ENCODE measurements around the gene CYP1B1. TPM values are rescaled to one million over a fixed set of nuclear protein-coding genes. Genes with fewer than 3 reads are reported as not detected.
A peak's percentile ranks its signal among the peaks of the same experiment; 100 is the strongest.

The CYP1B1 gene
- total RNA-seq, 1 donor from 2014 or later: 17.7 TPM

DNA sequence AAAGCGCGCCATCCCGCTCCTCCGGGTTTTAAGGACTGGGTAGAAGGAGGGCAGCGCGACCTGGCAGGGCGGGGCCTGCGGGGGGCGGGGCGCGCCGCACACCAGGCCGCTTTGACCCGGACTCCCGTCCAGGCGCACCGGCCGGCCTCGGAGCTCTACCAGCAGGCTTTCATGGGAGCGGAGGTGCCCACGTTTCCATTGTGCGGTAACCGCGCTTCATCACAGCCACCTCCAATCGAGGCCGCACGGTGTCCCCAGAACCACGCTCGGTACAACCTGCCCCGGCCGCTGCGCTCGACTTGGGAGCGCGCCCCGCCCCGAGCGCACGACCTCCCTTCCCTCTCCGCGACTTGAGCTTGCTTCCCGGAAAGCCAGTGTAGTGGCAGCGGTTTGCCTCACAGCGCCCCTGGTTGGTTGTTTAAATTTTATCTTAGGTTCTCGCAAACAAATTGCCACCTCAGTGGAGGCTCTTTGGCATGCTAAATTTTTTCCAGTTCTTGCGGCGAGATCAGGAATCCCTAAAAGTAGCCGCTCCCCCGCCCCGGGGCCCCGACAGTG, 280 bp upstream of the CYP1B1 start:
- Histone ChIP-seq H3K4me1 (peaks cover 69% of the 10 kb centered on the region), H3K36me3 (no peaks in the 10 kb centered on the region), H3K4me3 (peak overlapping the region; percentile 72), H3K27me3 (ENCODE audit: low read depth) (peaks cover 79% of the 10 kb centered on the region), H3K9me3 (replicated peaks) (no peaks in the 10 kb centered on the region), H3K27ac (replicated peaks) (peak overlapping the region; percentile 95)
- intact Hi-C loops (cut with micrococcal nuclease): no loop called here
- DNase-seq: peak; percentile 76
- TF ChIP-seq, protein P1, sequence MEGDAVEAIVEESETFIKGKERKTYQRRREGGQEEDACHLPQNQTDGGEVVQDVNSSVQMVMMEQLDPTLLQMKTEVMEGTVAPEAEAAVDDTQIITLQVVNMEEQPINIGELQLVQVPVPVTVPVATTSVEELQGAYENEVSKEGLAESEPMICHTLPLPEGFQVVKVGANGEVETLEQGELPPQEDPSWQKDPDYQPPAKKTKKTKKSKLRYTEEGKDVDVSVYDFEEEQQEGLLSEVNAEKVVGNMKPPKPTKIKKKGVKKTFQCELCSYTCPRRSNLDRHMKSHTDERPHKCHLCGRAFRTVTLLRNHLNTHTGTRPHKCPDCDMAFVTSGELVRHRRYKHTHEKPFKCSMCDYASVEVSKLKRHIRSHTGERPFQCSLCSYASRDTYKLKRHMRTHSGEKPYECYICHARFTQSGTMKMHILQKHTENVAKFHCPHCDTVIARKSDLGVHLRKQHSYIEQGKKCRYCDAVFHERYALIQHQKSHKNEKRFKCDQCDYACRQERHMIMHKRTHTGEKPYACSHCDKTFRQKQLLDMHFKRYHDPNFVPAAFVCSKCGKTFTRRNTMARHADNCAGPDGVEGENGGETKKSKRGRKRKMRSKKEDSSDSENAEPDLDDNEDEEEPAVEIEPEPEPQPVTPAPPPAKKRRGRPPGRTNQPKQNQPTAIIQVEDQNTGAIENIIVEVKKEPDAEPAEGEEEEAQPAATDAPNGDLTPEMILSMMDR (IDR thresholded peaks at IDR 0.05; ENCODE audit: borderline replicate concordance): no peak

DNA sequence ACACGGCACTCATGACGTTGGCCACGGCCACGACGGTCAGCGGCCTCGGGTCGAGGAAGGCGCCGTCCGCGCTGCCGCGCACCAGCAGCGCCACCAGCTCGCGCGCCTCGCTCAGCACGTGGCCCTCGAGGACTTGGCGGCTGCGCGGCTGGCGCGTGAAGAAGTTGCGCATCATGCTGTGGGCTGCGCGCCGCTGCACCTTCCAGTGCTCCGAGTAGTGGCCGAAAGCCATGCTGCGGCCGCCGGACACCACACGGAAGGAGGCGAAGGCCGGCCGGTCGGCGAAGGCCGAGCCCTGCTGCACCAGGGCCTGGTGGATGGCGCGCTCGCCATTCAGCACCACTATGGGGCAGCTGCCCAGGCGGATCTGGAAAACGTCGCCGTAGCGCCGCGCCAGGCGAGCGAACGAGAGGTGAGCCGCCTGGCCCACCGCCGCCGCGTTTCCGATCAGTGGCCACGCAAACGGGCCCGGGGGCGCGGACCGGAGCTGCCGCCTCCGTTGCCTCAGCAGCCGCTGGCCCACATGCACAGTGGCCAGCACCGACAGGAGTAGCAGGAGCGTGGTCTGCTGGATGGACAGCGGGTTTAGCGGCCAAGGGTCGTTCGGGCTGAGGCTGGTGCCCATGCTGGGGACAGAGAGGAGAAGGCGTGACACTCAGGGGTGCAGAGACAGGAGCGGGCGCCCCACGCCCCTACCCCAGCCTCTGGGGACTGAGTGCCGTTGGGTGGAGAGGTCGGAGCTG, 1.0 kb downstream of the CYP1B1 start:
- TF ChIP-seq, protein P1 (IDR thresholded peaks at IDR 0.05; ENCODE audit: borderline replicate concordance): no peak
- Histone ChIP-seq H3K36me3 (peaks cover 9% of the 10 kb centered on the region), H3K9me3 (replicated peaks) (no peaks in the 10 kb centered on the region), H3K4me1 (peaks cover 82% of the 10 kb centered on the region), H3K27me3 (ENCODE audit: low read depth) (peaks cover 74% of the 10 kb centered on the region), H3K4me3 (peak overlapping the region; percentile 72), H3K27ac (replicated peaks) (peak overlapping the region; percentile 95)
- DNase-seq: peak; percentile 42
- intact Hi-C loops (cut with micrococcal nuclease): no loop called here

DNA sequence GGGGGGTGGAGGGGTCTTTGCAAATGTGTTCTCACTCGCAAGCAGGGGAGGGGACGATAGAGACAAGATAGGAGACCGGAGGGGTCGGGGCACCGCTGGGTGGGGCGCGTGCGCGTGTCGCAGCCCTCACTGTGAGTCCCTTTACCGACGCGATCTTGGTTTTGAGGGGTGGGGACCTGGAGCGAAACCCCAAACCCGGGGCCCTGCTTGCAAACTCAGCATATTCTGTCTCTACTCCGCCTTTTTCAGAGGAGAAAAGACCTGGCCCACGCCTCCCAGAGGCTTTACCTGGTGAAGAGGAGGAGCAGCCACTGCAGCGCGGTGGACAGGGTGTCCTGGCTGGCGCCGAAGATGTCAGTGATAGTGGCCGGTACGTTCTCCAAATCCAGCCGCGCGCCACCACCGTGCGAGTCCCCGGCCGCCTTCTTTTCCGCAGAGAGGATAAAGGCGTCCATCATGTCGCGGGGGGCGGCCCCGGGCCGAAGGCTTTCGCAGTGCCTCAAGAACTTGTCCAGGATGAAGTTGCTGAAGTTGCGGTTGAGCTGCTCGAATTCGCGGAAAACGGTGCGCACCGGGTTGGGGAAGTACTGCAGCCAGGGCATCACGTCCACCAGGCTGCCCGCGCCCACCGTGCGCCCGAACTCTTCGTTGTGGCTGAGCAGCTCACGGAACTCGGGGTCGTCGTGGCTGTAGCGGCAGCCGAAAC, 1.7 kb downstream of the CYP1B1 start:
- Histone ChIP-seq H3K36me3 (peaks cover 9% of the 10 kb centered on the region), H3K9me3 (replicated peaks) (no peaks in the 10 kb centered on the region), H3K4me3 (peak overlapping the region; percentile 72), H3K27ac (replicated peaks) (peak overlapping the region; percentile 95), H3K27me3 (ENCODE audit: low read depth) (peaks cover 67% of the 10 kb centered on the region), H3K4me1 (peaks cover 83% of the 10 kb centered on the region)
- DNase-seq: peak; percentile 29
- TF ChIP-seq, protein P1 (IDR thresholded peaks at IDR 0.05; ENCODE audit: borderline replicate concordance): no peak
- intact Hi-C loops (cut with micrococcal nuclease): no loop called here

DNA sequence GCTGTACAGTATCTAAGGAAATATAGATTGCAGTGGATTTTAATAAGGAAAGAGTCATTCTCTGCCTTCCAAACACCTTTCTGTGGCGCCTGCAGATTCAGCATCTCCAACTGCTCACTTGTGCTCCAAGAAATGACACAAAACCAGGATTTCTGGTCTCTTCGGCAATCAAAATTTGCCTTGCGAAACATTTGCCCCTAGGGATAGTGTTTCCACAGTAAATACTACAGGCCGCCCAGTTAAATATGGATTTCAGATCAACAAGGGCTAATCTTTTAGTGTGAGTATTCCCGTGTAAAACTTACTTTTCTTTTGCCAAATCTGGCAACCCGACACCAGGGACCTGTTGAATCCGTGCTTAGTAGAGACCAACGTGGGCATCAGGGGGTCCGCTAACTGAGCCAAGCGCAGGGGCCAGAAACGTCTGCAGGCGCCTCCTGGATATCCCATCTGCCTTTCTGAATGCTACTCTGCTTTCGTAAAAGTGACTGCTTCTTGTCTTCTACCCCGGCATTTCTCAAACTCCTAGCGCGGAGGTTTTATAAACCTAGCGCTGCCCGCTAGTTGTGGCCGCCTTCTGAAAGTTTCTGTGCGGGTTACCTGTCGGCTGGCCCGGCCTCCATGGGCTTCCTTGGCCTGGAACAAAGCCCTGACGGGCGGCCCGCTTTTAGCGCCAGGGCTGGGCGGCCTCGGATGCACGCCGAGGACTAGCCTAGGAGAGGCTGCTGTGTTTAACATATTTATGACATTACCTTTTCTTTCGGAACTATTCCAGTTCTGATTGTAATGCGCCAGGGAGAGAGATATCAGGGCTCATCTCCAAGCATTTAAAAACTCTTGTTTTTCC, 2.5 kb downstream of the CYP1B1 start:
- H3K4me1 ChIP-seq: peaks cover 88% of the 10 kb centered on the region
- TF ChIP-seq, protein P1 (IDR thresholded peaks at IDR 0.05; ENCODE audit: borderline replicate concordance): no peak
- H3K36me3 ChIP-seq: peaks cover 9% of the 10 kb centered on the region
- no peaks in the 10 kb centered on the region for H3K9me3 ChIP-seq (replicated peaks)
- H3K4me3 ChIP-seq: peak overlapping the region; percentile 72
- peak overlapping the region; percentile 95 for H3K27ac ChIP-seq (replicated peaks)
- DNase-seq: no peak
- intact Hi-C loops (cut with micrococcal nuclease): no loop called here
- peaks cover 60% of the 10 kb centered on the region for H3K27me3 ChIP-seq (ENCODE audit: low read depth)

DNA sequence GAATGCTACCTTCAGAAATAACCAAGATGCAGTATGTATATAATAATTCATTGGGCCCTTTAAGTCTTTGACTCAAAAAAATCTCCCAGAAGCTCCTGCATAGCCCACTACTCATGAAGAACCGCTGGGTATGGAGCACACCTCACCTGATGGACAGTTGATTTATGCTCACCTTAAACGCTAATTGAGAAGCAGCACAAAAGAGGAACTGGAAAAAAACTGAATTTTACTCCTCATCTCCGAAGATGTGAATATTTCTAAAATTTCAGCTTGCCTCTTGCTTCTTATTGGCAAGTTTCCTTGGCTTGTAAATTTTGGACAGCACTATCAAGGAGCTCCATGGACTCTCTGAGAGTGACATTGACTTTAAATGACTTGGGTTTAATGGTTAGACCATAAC, 5.5 kb downstream of the CYP1B1 start:
- DNase-seq: no peak
- Histone ChIP-seq H3K27ac (replicated peaks) (no peak overlapping the region), H3K4me1 (peaks cover 65% of the 10 kb centered on the region), H3K27me3 (ENCODE audit: low read depth) (peaks cover 32% of the 10 kb centered on the region), H3K36me3 (peaks cover 9% of the 10 kb centered on the region), H3K9me3 (replicated peaks) (no peaks in the 10 kb centered on the region), H3K4me3 (peak overlapping the region; percentile 72)
- TF ChIP-seq, protein P1 (IDR thresholded peaks at IDR 0.05; ENCODE audit: borderline replicate concordance): no peak
- intact Hi-C loops (cut with micrococcal nuclease): no loop called here
